ENCODE data around the gene DNAL4.

Gene DNAL4

GRCh38 chr22:38831166-38831945, 37.4 kb upstream of the DNAL4 start:
- no peak for TF ChIP-seq CTCF (IDR thresholded peaks at IDR 0.05; ENCODE audit: low read depth, low read length)
- DNase-seq (ENCODE audit: extremely low read depth, low read depth) = no peak

DNA sequence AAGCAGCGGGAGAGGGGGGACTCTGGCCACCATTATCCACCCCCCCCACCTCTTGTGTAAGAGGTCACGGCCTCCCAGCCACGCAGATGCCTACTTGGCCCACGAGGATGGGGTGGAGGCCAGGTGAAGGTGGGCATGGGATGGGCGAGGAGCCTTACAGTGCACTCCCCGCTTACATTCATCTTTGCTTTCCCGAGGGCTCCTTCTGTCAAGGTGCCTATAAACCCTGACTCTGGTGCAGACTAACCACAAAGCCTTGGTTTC, 36.8 kb upstream of the DNAL4 start:
- TF ChIP-seq CTCF (IDR thresholded peaks at IDR 0.05; ENCODE audit: low read depth, low read length) = no peak
- no peak for DNase-seq (ENCODE audit: extremely low read depth, low read depth)

DNA sequence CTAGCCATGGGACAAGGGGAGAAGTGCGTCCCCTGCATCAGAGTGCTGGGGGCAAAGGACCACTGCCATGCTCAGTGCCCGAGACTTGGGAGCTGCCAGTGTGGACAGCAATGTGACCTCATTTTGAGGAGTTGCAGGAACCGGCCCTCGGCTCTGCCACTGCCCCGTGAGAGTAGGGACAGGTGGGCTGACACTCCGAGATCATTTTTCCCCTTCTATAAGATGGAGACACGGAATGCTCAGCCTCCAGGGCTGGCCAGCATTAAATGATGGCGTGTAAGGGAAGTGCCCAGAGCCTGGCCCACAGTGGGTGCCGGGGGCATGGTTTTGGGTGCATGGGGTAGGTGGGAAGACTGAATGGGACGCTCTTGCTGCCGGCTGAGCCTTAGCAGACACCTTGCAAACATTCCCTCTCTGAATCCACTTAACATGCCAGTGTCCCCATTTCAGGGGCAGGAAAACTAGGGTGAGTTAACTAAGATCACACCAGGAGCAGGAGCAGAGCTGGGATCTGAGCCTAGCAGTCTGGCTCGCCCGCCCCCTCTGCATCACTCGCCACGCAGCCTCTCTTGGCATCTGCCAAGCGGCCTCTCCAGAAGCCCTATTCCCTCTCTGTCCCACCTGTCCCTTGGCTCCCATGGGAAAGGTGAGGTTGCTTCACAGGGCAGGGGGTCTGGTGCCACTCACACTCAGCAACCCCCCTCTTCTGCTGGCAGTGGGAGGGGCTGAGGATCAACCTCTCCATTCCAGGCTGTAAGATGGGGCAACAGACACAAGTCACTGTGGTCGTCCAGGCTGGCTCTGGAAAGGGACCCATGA, 36.3 kb upstream of the DNAL4 start:
- no peak for TF ChIP-seq CTCF (IDR thresholded peaks at IDR 0.05; ENCODE audit: low read depth, low read length)
- no peak for DNase-seq (ENCODE audit: extremely low read depth, low read depth)

DNA sequence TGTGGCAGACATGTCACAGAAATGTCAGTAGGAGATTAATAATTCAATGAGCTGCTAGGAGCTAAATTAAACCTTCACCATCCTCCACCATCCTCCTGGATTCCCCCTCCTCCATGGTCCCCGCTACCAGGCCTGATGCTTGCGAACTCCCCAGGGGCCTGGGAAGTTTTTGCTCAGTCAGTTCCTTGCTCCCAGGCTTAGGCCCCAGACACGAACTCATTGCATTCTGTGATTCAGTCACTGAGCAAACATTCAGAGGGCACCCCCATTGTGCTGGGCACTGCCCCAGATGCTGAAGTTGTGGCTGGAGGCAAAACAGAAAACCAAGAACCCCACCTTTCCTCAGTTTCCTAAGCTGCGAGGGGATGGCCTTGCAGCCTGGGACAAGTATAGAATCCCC, 35.5 kb upstream of the DNAL4 start:
- no peak for TF ChIP-seq CTCF (IDR thresholded peaks at IDR 0.05; ENCODE audit: low read depth, low read length)
- no peak for DNase-seq (ENCODE audit: extremely low read depth, low read depth)

DNA sequence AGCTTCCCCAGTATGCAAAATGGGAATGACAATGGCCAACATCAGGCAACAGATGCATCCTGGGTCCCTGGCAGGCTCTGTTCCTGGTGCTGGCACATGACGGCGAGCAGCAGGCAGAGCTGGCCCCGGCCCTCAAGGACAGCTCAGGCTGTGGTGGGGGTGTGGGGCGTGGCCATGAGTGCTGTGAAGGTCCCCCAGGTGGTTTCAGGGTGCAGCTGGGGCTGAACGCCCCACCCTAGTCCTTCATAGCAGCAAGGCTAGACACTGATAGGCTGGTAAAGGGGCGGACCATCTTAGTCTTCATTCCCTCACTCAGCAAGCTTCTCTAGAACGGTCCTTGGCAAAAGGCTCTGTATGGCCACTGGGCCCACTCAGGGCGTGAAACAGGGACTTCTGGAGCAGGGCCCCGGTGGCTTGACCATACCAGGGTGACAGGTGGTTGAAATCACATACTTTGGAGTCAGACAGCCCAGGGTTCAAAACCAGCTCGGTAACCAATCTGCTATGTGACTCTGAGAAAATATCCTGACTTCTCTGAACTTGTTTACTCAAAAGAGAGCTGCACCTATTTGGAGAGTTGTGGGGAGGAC, 34.8 kb upstream of the DNAL4 start:
- TF ChIP-seq CTCF (IDR thresholded peaks at IDR 0.05; ENCODE audit: low read depth, low read length) = no peak
- no peak for DNase-seq (ENCODE audit: extremely low read depth, low read depth)

GRCh38 chr22:38828191-38828590, 34.2 kb upstream of the DNAL4 start:
- no peak for TF ChIP-seq CTCF (IDR thresholded peaks at IDR 0.05; ENCODE audit: low read depth, low read length)
- DNase-seq (ENCODE audit: extremely low read depth, low read depth) = no peak

- no peak for DNase-seq (ENCODE audit: extremely low read depth, low read depth)
- TF ChIP-seq CTCF (IDR thresholded peaks at IDR 0.05; ENCODE audit: low read depth, low read length) = no peak
Observed at GRCh38 chr22:38827510-38827909, 33.6 kb upstream of the DNAL4 start.
